K562 (cell line): ENCODE data around the gene MALSU1. TPM values are rescaled to one million over a fixed set of nuclear protein-coding genes. Genes with fewer than 3 reads are reported as not detected.

Source experiments
- ATAC-seq: fragments of 200-7000 bp; cut with Tn5 transposase; 3 replicates; pipeline ENCODE4 v1.9.1; 2020; ENCODE audit warnings: moderate library complexity
- BruUV-seq: library from RNA; stranded (reverse); fragments of 400-500 nt; replicated peaks from 2 replicates; lab custom pipeline; 2021; lab: Mats Ljungman, UMichigan
- CTCF ChIA-PET: fragments of 300-600 bp; formaldehyde crosslinking; extraction: SDS; loops from one replicate; lab custom pipeline; 2021; ENCODE audit warnings: low intra/inter-chr PET ratio; lab: Yijun Ruan, JAX
- POLR2A ChIA-PET: fragments of 300-600, 350-650 bp; sonication (Branson Sonifier 250); formaldehyde crosslinking; extraction: SDS; loops from one replicate; lab custom pipeline; 2021; ENCODE audit warnings: antibody characterized with exemption, inconsistent platforms; lab: Yijun Ruan, JAX
- DNase-seq, 4 experiments: peaks; one replicate each; pipeline versions ENCODE4 v3.0.0 to v3.0.0-alpha.2; 2011 to 2018; ENCODE audit warnings: low spot score in 3 of 4, mixed read lengths in 3 of 4; ENCODE audit errors: extremely low read depth in 1 of 4
- FAIRE-seq: peaks from 2 replicates; lab custom pipeline; 2011; peaks lifted over from hg19 to GRCh38; lab: Jason Lieb, UNC
- H2AFZ ChIP-seq: 2 replicates; pipeline ENCODE4 v1.6.0; 2011; ENCODE audit warnings: low read depth, low read length, control low read depth, inconsistent platforms
- H3K27ac ChIP-seq: fragments of 200-600 bp; 3 replicates; pipeline ENCODE4 v1.8.0; 2011; ENCODE audit warnings: low read depth, mild to moderate bottlenecking, control low read depth, inconsistent platforms, low read length, moderate library complexity, mixed read lengths; ENCODE audit errors: extremely low read depth
- H3K27me3 ChIP-seq, 2 experiments: fragments of 300-600 bp in 1 of 2; 2 replicates in 1 of 2; 3 replicates in 1 of 2; pipeline versions ENCODE4 v1.6.0 to v1.8.0; 2011; ENCODE audit warnings: inconsistent platforms in 2 of 2, low read length in 2 of 2, mild to moderate bottlenecking in 1 of 2, mixed read lengths in 1 of 2, moderate library complexity in 1 of 2; ENCODE audit not compliant: control insufficient read depth in 2 of 2, insufficient read depth in 2 of 2
- H3K36me3 ChIP-seq: fragments of 300-600 bp; 3 replicates; pipeline ENCODE4 v1.8.0; 2011; ENCODE audit warnings: mild to moderate bottlenecking, low read length, inconsistent platforms; ENCODE audit not compliant: control insufficient read depth, insufficient read depth
- H3K4me1 ChIP-seq, 2 experiments: fragments of 200-600 bp in 1 of 2; replicated peaks in 1 of 2; 2 replicates in 1 of 2; 3 replicates in 1 of 2; pipeline versions ENCODE4 v1.5.1 to v1.8.0; 2011; ENCODE audit warnings: inconsistent platforms in 2 of 2, low read length in 2 of 2, mild to moderate bottlenecking in 1 of 2, mixed read lengths in 1 of 2, moderate library complexity in 1 of 2; ENCODE audit not compliant: control insufficient read depth in 2 of 2, insufficient read depth in 2 of 2
- H3K4me2 ChIP-seq: 2 replicates; pipeline ENCODE4 v1.6.1; 2011; ENCODE audit warnings: low read length, control low read depth, inconsistent platforms, mixed read lengths; ENCODE audit not compliant: insufficient read depth
- H3K4me3 ChIP-seq: fragments of 200-600 bp; sonication (generic), shearing (Covaris generic); 2 replicates; pipeline ENCODE4 v1.5.1; 2016; ENCODE audit warnings: control low read depth, inconsistent platforms
- H3K79me2 ChIP-seq: fragments of 200-600 bp; 3 replicates; pipeline ENCODE4 v1.8.0; 2011; ENCODE audit warnings: low read length, inconsistent platforms; ENCODE audit not compliant: control insufficient read depth, insufficient read depth
- H3K9ac ChIP-seq, 2 experiments: 2 replicates each; pipeline versions ENCODE4 v1.6.0 to v1.6.1; 2011; ENCODE audit warnings: low read depth in 2 of 2, low read length in 2 of 2, control low read depth in 1 of 2, inconsistent platforms in 1 of 2, mild to moderate bottlenecking in 1 of 2, mixed read lengths in 1 of 2; ENCODE audit not compliant: insufficient read depth in 1 of 2
- H3K9me1 ChIP-seq: one replicate; pipeline ENCODE4 v1.6.0; 2011; ENCODE audit warnings: inconsistent platforms, mild to moderate bottlenecking, low read length, moderate library complexity; ENCODE audit not compliant: control insufficient read depth, insufficient read depth
- H3K9me3 ChIP-seq: replicated peaks from 2 replicates; pipeline ENCODE4 v1.5.1; 2011; ENCODE audit warnings: low read depth, low read length, inconsistent platforms; ENCODE audit not compliant: control insufficient read depth, insufficient read depth
- H4K20me1 ChIP-seq: replicated peaks from 2 replicates; pipeline ENCODE4 v1.6.1; 2011; ENCODE audit warnings: low read length, inconsistent platforms, mixed read lengths; ENCODE audit not compliant: control insufficient read depth, insufficient read depth
- ATF3 ChIP-seq, 2 experiments: fragments of 450-650 bp in 1 of 2; sonication (generic) in 1 of 2; formaldehyde crosslinking in 1 of 2; IDR thresholded peaks in 1 of 2; conservative IDR thresholded peaks in 1 of 2; 2 replicates each; pipeline versions ENCODE4 v1.6.1 to v1.8.1; 2016 to 2023; ENCODE audit warnings: mild to moderate bottlenecking in 2 of 2, moderate library complexity in 2 of 2, inconsistent platforms in 1 of 2, missing genetic modification reagents in 1 of 2
- ATF6 ChIP-seq: sonication (generic); formaldehyde crosslinking; IDR thresholded peaks from 2 replicates; pipeline ENCODE4 v1.4.0; 2020; ENCODE audit warnings: mild to moderate bottlenecking, missing genetic modification reagents
- BCL6 ChIP-seq: fragments of 250-450 bp; sonication (Bioruptor Pico); IDR thresholded peaks from 2 replicates; pipeline ENCODE4 v1.4.0; 2020
- EHMT2 ChIP-seq: fragments of 450-650 bp; IDR thresholded peaks from 2 replicates; pipeline ENCODE4 v1.6.1; 2018; ENCODE audit warnings: antibody characterized with exemption
- GATA2 ChIP-seq: sonication (generic); formaldehyde crosslinking; IDR thresholded peaks from 2 replicates; pipeline ENCODE4 v1.4.0; 2020; ENCODE audit warnings: mild to moderate bottlenecking, missing genetic modification reagents
- KAT8 ChIP-seq: fragments of 450-650 bp; IDR thresholded peaks from 2 replicates; pipeline ENCODE4 v1.6.1; 2016; ENCODE audit warnings: low read depth, mild to moderate bottlenecking
- TAF1 ChIP-seq: IDR thresholded peaks from 2 replicates; pipeline ENCODE4 v1.6.1; 2011; ENCODE audit warnings: mild to moderate bottlenecking, low read length, moderate library complexity; ENCODE audit not compliant: insufficient read depth, control insufficient read depth, severe bottlenecking; ENCODE audit errors: extremely low read depth
- ZBTB9 ChIP-seq: fragments of 450-650 bp; formaldehyde crosslinking; IDR thresholded peaks from 2 replicates; pipeline ENCODE4 v1.4.0; 2020; ENCODE audit warnings: mild to moderate bottlenecking, moderate library complexity
- ZNF12 ChIP-seq: sonication (generic); formaldehyde crosslinking; IDR thresholded peaks from 2 replicates; pipeline ENCODE4 v1.4.0; 2020; ENCODE audit warnings: mild to moderate bottlenecking, missing genetic modification reagents
- ZNF280B ChIP-seq: fragments of 250-450 bp; sonication (Bioruptor Pico); IDR thresholded peaks from 2 replicates; pipeline ENCODE4 v1.5.1; 2021; ENCODE audit warnings: mild to moderate bottlenecking
- ZNF512 ChIP-seq: IDR thresholded peaks from 2 replicates; pipeline ENCODE4 v1.6.1; 2016; ENCODE audit warnings: missing genetic modification characterization, missing compliant biosample characterization
- WGBS: fragments of 100-300 bp; shearing (Covaris generic); methylation state at CpG from one replicate; pipeline ENCODE4 v1.1.6; 2016; ENCODE audit warnings: low coverage, mixed read lengths; ENCODE audit not compliant: insufficient coverage; ENCODE audit errors: missing lambda C conversion rate; 5-methylcytosine and 5-hydroxymethylcytosine counted together
- in situ Hi-C: fragments of 300-500 bp; cut with MboI; formaldehyde crosslinking; loops from 4 replicates; pipeline ENCODE4 v1.15.0; 2018; ENCODE audit warnings: inconsistent platforms, mixed read lengths
- intact Hi-C: fragments of 100-400 bp; cut with micrococcal nuclease; formaldehyde crosslinking; loops from 2 replicates; pipeline ENCODE4 v1.14.2; 2022
- polyA plus RNA-seq, 8 experiments: library from polyadenylated mRNA; depleted of rRNA in 4 of 8; stranded (reverse) in 5 of 8; unstranded in 3 of 8; fragments of >200 nt; fragmentation: Nextera tagmentation in 2 of 8; fragmentation: Illumina TruSeq in 1 of 8; extraction: Ambion mirVana in 2 of 8; extraction: Trizol in 1 of 8; gene quantifications; 2 replicates each; pipeline versions ENCODE4 v1.2.1 to v1.2.3, GENCODE V29; 2011 to 2014; ENCODE audit warnings: inconsistent platforms in 1 of 8, missing spikeins in 1 of 8
- total RNA-seq, 7 experiments: library from RNA; depleted of rRNA in 6 of 7; stranded (reverse); fragments of >200 nt in 6 of 7; fragmentation: Illumina TruSeq in 2 of 7; extraction: Trizol in 2 of 7; gene quantifications; 2 replicates each; pipeline versions ENCODE4 v1.2.1 to v1.2.3, GENCODE V29; 2011 to 2021; ENCODE audit warnings: low replicate concordance in 1 of 7

Gene MALSU1
- total and polyA plus RNA-seq, 9 of the 15 experiments (the other 6 are each of a cell fraction or from before 2014, with no cell fraction given) = 12.3 to 308 (median 81.2) TPM

- TF ChIP-seq ZNF512 (tag) = no peak
Measured at GRCh38 chr7:23347682-23348180, 48.6 kb downstream of the MALSU1 start (continued).

- FAIRE-seq = no peak
- no peaks in the 10 kb centered on the region for H4K20me1 ChIP-seq
- BruUV-seq = no TSS peak
- H2AFZ ChIP-seq = no peak overlapping the region
- no peak overlapping the region for H3K4me3 ChIP-seq
- no peak overlapping the region for H3K4me2 ChIP-seq
- no peaks in the 10 kb centered on the region for H3K27me3 ChIP-seq
- in situ Hi-C loops = no loop called here
- H3K9me3 ChIP-seq = no peaks in the 10 kb centered on the region
- TF ChIP-seq BCL6 (CRISPR knock-in tag) (no peak), ZBTB9 (CRISPR knock-in tag) (no peak), KAT8 (no peak), ZNF12 (CRISPR knock-in tag) (no peak), GATA2 (CRISPR knock-in tag) (no peak), EHMT2 (no peak), ZNF280B (CRISPR knock-in tag) (no peak), ATF6 (CRISPR knock-in tag) (no peak), ATF3 (IDR thresholded peaks at IDR 0.05) (no peak), ATF3 (CRISPR knock-in tag; conservative IDR thresholded peaks at IDR 0.05) (no peak), TAF1 (no peak)
- TF ChIP-seq, all 486 proteins: peak for 0
- ChIA-PET POLR2A (interaction anchor here (0.6 to 2.3 kb wide), 6 partner anchors 8 to 44 kb away, joined by 3 to 7 read pairs (median 3); no protein-coding TSS in a partner anchor), CTCF (no interaction called here)
- intact Hi-C loops = loop anchor here (5.0 to 10.0 kb wide), 2 partner anchors 183 to 355 kb away; partner anchors contain the start of gene TRA2A
- peaks cover 66% of the 10 kb centered on the region for H3K36me3 ChIP-seq
- no peak overlapping the region for H3K9ac ChIP-seq
- no peak for ATAC-seq
- peaks cover 8 to 25% of the 10 kb centered on the region in 2 experiments for H3K4me1 ChIP-seq
- WGBS = 67% methylated on average over 7 of the region's 7 CpGs
- no peak for DNase-seq
- H3K9me1 ChIP-seq = no peaks in the 10 kb centered on the region
- H3K79me2 ChIP-seq = peaks cover 9% of the 10 kb centered on the region; the same call in 2 of the 3 replicates
- no peak overlapping the region for H3K27ac ChIP-seq
Measured at GRCh38 chr7:23349484-23350157, 50.5 kb downstream of the MALSU1 start.
